ENCODE data around the gene EPB42. TPM values are rescaled to one million over a fixed set of nuclear protein-coding genes. Genes with fewer than 3 reads are reported as not detected.

Gene EPB42
- total RNA-seq, 1 donor from 2014 or later: not detected

DNA sequence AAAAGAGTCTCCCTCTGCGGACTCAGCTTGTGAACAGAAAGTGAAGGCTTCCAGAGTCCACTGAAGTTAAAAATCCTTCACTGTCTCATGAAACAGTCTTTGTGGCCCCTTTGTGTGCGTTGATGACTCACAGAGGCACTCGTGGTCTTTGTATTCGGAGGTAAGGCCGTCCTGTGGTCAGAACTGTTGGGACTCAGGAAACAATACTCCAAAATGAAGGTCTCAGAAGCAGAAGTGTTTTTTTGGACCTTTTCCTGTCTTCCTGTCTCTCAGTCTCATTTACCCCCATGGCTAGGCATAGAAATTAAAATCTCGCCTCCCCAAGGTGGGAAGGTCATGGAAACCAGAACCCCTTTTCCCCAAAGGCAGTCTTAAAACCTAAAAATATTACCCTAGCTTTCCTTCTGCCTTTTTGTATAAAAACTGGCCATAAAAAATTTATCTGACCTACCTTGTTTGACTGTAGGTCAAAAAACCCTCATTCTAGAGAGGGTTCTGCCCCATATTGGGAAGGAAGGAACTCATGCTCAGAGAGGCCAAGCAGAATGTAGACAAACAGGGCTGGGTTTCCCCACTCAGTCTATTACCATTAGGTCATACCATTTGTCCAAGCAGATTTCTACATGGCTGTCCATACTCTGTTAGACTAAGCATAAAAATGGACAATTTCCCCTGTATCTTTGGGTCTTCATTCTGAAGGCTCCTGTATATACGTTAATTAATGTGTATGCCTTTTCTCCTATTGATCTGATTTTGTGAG, 19.1 kb upstream of the EPB42 start:
- no peak for TF ChIP-seq CTCF (IDR thresholded peaks at IDR 0.05; ENCODE audit: insufficient read depth, low read length, poor library complexity, severe bottlenecking)
- DNase-seq (ENCODE audit: low read depth): no peak
- Histone ChIP-seq H3K4me3 (ENCODE audit: low read depth, low read length) (no peak overlapping the region), H3K36me3 (ENCODE audit: control insufficient read depth, insufficient read depth, low read length) (no peaks in the 10 kb centered on the region), H3K27me3 (ENCODE audit: control insufficient read depth, insufficient read depth, low read length) (peaks cover 4% of the 10 kb centered on the region)

DNA sequence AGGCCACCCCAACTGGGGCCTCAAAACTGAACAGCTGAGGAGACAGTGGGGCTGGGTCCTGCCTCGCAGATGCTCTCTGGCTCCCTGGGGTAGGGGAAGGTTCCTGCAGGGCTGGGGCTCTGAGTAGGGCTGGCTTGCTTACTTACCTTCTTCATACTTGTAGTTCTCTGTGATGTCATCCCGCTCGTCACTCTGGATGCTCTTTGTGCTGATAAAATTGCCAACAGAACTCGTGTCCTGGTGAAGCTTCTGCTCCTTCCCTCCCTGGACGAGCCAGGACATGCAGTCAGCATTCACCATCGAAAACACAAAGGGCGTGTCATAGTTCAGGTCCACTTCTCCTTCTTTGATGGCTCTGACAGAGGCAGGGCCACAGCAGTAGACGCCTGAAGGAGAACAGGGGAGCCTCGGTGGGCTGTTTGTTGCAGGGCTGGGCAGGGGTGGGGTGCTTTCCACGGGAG, 17.9 kb upstream of the EPB42 start:
- no peaks in the 10 kb centered on the region for H3K36me3 ChIP-seq (ENCODE audit: control insufficient read depth, insufficient read depth, low read length)
- no peak overlapping the region for H3K4me3 ChIP-seq (ENCODE audit: low read depth, low read length)
- DNase-seq (ENCODE audit: low read depth): no peak
- TF ChIP-seq CTCF (IDR thresholded peaks at IDR 0.05; ENCODE audit: insufficient read depth, low read length, poor library complexity, severe bottlenecking): no peak
- peaks cover 4% of the 10 kb centered on the region for H3K27me3 ChIP-seq (ENCODE audit: control insufficient read depth, insufficient read depth, low read length)

DNA sequence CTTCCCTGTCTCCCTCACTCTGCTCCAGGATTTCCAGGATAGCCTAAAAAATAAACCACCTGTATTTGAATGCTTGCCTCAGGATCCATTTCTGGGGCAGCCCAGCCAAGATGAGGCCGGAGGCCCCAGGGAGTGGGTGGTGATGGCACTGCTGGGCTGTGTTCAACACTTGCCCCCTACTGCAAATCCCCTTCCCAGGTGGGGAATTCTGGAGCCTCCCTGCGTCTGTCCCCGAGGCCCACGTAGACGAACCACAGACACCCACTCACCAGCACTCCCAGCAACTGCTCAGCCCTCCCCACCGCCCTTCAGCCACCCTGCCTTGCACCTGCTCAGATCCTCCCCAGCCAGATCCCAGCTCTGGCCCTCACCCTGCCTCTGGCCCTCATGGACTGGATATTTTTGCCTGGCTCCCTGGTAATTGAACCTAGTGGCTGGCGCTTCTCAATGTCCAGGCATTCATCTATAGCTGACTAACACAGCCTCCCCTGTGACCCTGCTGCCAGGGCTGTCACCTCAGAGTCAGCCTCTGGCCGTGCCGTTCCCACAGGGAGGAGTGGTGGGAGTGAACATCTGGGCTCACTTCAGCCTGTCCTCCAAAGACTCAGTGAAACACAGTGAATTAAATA, 17.1 kb upstream of the EPB42 start:
- Histone ChIP-seq H3K4me3 (ENCODE audit: low read depth, low read length) (no peak overlapping the region), H3K27me3 (ENCODE audit: control insufficient read depth, insufficient read depth, low read length) (peaks cover 7% of the 10 kb centered on the region), H3K36me3 (ENCODE audit: control insufficient read depth, insufficient read depth, low read length) (no peaks in the 10 kb centered on the region)
- no peak for TF ChIP-seq CTCF (IDR thresholded peaks at IDR 0.05; ENCODE audit: insufficient read depth, low read length, poor library complexity, severe bottlenecking)
- DNase-seq (ENCODE audit: low read depth): no peak

DNA sequence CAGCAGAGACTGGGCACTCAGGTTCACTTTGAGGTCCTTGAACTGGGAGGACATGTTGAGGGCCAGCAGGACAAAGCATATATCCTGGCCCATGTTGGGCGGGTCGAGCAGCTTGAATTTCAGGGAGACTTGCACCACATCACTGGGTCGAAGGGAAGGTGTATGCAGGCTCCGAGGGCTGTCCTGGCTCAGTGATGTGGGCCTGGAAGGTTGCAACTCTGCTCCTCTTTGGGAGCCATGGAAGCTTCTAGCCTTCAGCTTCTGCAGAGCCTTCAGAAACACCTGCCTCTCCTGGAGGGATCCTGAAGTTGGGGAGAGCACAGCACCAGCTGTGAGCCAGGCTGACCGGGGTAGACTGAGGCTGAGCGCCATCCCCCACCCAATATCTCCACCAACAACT, 14.7 kb upstream of the EPB42 start:
- peaks cover 3% of the 10 kb centered on the region for H3K27me3 ChIP-seq (ENCODE audit: control insufficient read depth, insufficient read depth, low read length)
- no peak for TF ChIP-seq CTCF (IDR thresholded peaks at IDR 0.05; ENCODE audit: insufficient read depth, low read length, poor library complexity, severe bottlenecking)
- no peaks in the 10 kb centered on the region for H3K36me3 ChIP-seq (ENCODE audit: control insufficient read depth, insufficient read depth, low read length)
- no peak for DNase-seq (ENCODE audit: low read depth)
- no peak overlapping the region for H3K4me3 ChIP-seq (ENCODE audit: low read depth, low read length)

GRCh38 chr15:43232289-43232874, 11.6 kb upstream of the EPB42 start:
- Histone ChIP-seq H3K27me3 (ENCODE audit: control insufficient read depth, insufficient read depth, low read length) (peaks cover 5% of the 10 kb centered on the region), H3K36me3 (ENCODE audit: control insufficient read depth, insufficient read depth, low read length) (no peaks in the 10 kb centered on the region), H3K4me3 (ENCODE audit: low read depth, low read length) (no peak overlapping the region)
- TF ChIP-seq CTCF (IDR thresholded peaks at IDR 0.05; ENCODE audit: insufficient read depth, low read length, poor library complexity, severe bottlenecking): no peak
- no peak for DNase-seq (ENCODE audit: low read depth)
